Common myeloid progenitor, CD34-positive (primary cell): Measurements from ENCODE around the gene PNPLA4.

Experiments
- CTCF ChIA-PET: fragments of 350-600 bp; sonication (Branson Sonifier 250); formaldehyde crosslinking; loops from one replicate; lab custom pipeline; 2021; ENCODE audit warnings: antibody characterized with exemption; lab: Charles Lee
- POLR2A ChIA-PET: fragments of 350-600 bp; sonication (Branson Sonifier 250); formaldehyde crosslinking; loops from one replicate; lab custom pipeline; 2021; ENCODE audit warnings: antibody characterized with exemption; lab: Charles Lee
- DNase-seq, 3 donors: peaks; one replicate each; pipeline versions ENCODE4 v3.0.0 to v3.0.0-alpha.2; 2013
- H3K27ac ChIP-seq, 2 experiments: 1 replicate in 1 of 2; 2 replicates in 1 of 2; pipeline ENCODE4 v1.7.0; 2013; ENCODE audit warnings: inconsistent platforms in 2 of 2, low read length in 2 of 2, mild to moderate bottlenecking in 2 of 2, low read depth in 1 of 2, moderate library complexity in 1 of 2; ENCODE audit not compliant: severe bottlenecking in 2 of 2, insufficient read depth in 1 of 2, poor library complexity in 1 of 2
- H3K27me3 ChIP-seq, 5 experiments: replicated peaks in 2 of 5; 1 replicate in 3 of 5; 2 replicates in 2 of 5; pipeline versions ENCODE4 v1.6.1 to v1.7.0; 2013; ENCODE audit warnings: low read length in 4 of 5, mild to moderate bottlenecking in 2 of 5, moderate library complexity in 2 of 5, inconsistent platforms in 1 of 5; ENCODE audit not compliant: insufficient read depth in 5 of 5, control insufficient read depth in 4 of 5
- H3K36me3 ChIP-seq, 4 experiments: 1 replicate in 2 of 4; 2 replicates in 2 of 4; pipeline versions ENCODE4 v1.6.1 to v1.7.0; 2013; ENCODE audit warnings: low read length in 3 of 4, control low read depth in 1 of 4, mild to moderate bottlenecking in 1 of 4; ENCODE audit not compliant: control insufficient read depth in 4 of 4, insufficient read depth in 4 of 4
- H3K4me1 ChIP-seq, 4 experiments: 1 replicate in 3 of 4; 2 replicates in 1 of 4; pipeline versions ENCODE4 v1.6.1 to v1.7.1; 2013; ENCODE audit warnings: low read length in 3 of 4, mild to moderate bottlenecking in 3 of 4, control low read depth in 1 of 4, inconsistent platforms in 1 of 4, moderate library complexity in 1 of 4; ENCODE audit not compliant: control insufficient read depth in 4 of 4, insufficient read depth in 4 of 4; ENCODE audit errors: control extremely low read depth in 1 of 4
- H3K4me3 ChIP-seq, 7 experiments: 1 replicate in 4 of 7; 2 replicates in 3 of 7; pipeline versions ENCODE4 v1.5.1 to v1.7.0; 2013; ENCODE audit warnings: mild to moderate bottlenecking in 7 of 7, low read length in 6 of 7, moderate library complexity in 6 of 7, inconsistent platforms in 2 of 7, low read depth in 2 of 7, control low read depth in 1 of 7; ENCODE audit not compliant: insufficient read depth in 4 of 7, control insufficient read depth in 1 of 7; ENCODE audit errors: extremely low read depth in 1 of 7
- H3K9me3 ChIP-seq, 5 experiments: 1 replicate in 4 of 5; 2 replicates in 1 of 5; pipeline versions ENCODE4 v1.6.1 to v1.7.1; 2013; ENCODE audit warnings: low read length in 4 of 5, mild to moderate bottlenecking in 2 of 5, inconsistent platforms in 1 of 5, low read depth in 1 of 5, moderate library complexity in 1 of 5; ENCODE audit not compliant: control insufficient read depth in 4 of 5, insufficient read depth in 2 of 5; ENCODE audit errors: control extremely low read depth in 1 of 5
- WGBS: methylation state at CpG from one replicate; pipeline ENCODE4 v1.1.5; 2013; ENCODE audit not compliant: insufficient coverage; 5-methylcytosine and 5-hydroxymethylcytosine counted together

PNPLA4 gene

DNA sequence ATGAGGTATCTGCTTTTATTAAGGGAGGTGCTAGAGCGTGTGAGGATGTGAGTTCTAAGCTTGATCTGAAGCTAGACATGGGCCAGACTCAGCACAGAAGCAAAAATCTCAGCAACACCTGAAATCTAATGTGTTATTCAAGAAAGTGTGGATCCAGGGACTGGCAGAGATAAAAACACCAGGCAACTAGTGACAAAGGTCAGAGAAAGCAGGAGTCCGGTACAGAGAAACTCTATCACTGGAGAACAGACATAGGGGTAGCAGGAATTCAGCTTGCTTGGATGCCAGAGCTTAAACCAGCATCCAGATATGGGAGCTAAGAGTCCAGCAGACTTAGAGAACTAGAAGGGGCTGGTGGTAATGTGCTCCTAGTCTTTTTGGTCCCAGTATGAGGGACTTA, 50.3 kb downstream of the PNPLA4 start:
- Histone ChIP-seq H3K36me3 (no peaks in the 10 kb centered on the region), H3K4me3 (no peak overlapping the region), H3K27ac (no peak overlapping the region), H3K27me3 (peaks cover 0 to 5% (median 0%) of the 10 kb centered on the region in 5 experiments), H3K4me1 (no peaks in the 10 kb centered on the region), H3K9me3 (no peaks in the 10 kb centered on the region)
- DNase-seq = no peak
- WGBS = 90% methylated on average over 2 of the region's 2 CpGs
- ChIA-PET CTCF (no interaction called here), POLR2A (no interaction called here)

DNA sequence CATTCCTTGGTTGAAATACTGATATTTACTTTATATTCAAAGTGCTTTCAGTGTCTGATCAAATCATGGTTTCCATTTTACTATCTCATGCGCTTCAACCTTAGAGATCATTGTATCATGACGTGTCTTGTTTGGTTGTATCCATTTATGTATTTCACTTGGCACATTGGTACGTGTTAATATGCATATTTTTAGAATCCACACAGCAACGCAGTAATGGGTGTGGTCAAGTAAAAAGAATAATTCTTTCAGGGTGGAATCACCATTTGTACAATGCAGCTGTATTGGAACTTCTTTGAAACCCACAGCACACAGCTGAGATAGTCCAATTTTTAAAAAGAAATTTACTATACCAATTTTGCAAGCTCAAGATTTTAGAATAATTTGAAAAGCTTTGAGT, 55.2 kb downstream of the PNPLA4 start:
- WGBS = no CpG with 5 or more reads among the region's 4 CpGs
- Histone ChIP-seq H3K27me3 (peaks cover 0 to 2% (median 0%) of the 10 kb centered on the region in 5 experiments), H3K27ac (no peak overlapping the region), H3K36me3 (no peaks in the 10 kb centered on the region), H3K4me3 (no peak overlapping the region), H3K9me3 (no peaks in the 10 kb centered on the region), H3K4me1 (no peaks in the 10 kb centered on the region)
- CTCF ChIA-PET = no interaction called here
- POLR2A ChIA-PET = no interaction called here
- DNase-seq = no peak

DNA sequence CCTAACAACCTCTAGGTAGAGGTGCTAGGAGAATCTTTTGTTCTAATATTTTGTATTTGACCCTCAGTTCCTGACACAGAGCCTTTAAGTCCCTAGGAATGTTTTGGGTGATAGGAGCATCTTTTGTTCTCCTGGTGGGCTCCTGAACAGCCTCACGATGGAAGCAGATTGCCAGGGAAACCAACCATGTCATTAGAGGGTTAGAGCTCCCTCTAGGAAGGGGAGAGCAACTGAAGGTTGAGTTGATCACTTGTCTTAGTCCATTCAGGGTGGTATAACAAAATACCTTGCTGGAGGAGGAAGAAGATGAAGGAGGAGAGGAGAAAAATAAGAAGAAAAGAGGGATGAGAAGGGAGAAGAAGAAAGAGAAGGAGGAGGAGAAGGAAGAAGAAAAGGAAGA, 75.0 kb downstream of the PNPLA4 start:
- Histone ChIP-seq H3K4me3 (no peak overlapping the region), H3K27me3 (no peaks in the 10 kb centered on the region), H3K36me3 (no peaks in the 10 kb centered on the region), H3K27ac (no peak overlapping the region), H3K4me1 (no peaks in the 10 kb centered on the region), H3K9me3 (no peaks in the 10 kb centered on the region)
- POLR2A ChIA-PET = no interaction called here
- DNase-seq = no peak
- CTCF ChIA-PET = no interaction called here
- 30% methylated on average over 1 of the region's 1 CpG for WGBS
